Activated CD4-positive, CD25-positive, alpha-beta regulatory T cell treated with anti-CD3 and anti-CD28 coated beads, Interleukin-2, amount 50 U/mL, for 72 hours (primary cell): ENCODE results near the gene ATG14.
"Not testable (repeated sequence)": the region's sequence is repeated elsewhere in the genome, so short reads cannot be mapped to it uniquely, and the experiment has no call there.

Source experiments
- DNase-seq: peaks from one replicate; pipeline ENCODE4 v3.0.0; 2021

ATG14 gene, protein sequence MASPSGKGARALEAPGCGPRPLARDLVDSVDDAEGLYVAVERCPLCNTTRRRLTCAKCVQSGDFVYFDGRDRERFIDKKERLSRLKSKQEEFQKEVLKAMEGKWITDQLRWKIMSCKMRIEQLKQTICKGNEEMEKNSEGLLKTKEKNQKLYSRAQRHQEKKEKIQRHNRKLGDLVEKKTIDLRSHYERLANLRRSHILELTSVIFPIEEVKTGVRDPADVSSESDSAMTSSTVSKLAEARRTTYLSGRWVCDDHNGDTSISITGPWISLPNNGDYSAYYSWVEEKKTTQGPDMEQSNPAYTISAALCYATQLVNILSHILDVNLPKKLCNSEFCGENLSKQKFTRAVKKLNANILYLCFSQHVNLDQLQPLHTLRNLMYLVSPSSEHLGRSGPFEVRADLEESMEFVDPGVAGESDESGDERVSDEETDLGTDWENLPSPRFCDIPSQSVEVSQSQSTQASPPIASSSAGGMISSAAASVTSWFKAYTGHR

GRCh38 chr14:55411426-55412389 lies at the start of gene ATG14:
Gene ATG14 (minus strand): TSS chr14:55411830. CDS start chr14:55411822, 8 bp downstream.
- DNase-seq = peak; percentile 78

DNA sequence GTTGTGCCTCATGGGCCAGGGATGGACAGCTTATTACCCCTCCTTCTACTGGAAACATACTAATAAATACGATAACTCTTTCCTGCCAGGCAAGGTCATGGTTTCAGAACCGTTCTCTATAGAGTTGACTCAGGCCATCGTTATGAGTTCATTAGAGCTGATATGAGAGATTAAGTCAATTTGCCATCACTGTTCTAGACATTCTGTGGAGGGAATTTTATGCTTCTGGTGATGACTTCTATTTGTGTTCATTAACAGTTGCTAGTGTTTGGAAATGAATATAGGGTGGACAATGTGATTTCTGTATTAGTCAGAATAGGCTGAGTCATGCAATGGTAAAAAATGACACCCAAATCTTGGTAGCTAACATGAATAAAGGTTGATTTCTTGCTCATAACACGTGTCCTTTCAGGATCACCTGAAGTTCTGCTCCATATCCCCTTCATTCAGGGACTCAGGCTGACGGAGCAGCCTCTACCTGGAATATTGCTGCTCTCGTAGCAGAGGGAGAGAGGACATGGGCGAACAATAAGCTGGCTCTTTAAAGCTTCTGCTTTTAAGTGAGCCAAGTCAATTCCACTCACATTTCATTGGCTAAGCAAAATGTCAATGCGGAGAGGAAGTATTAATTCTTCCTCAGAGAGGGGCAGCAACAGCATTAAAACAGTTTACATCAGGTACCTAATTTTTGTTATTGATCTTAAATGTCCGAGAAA lies 47.3 kb upstream of the ATG14 start:
- no peak for DNase-seq

- DNase-seq = no peak
Measured at GRCh38 chr14:55457496-55457895, 45.9 kb upstream of the ATG14 start.

GRCh38 chr14:55456411-55456810 lies 44.8 kb upstream of the ATG14 start:
- not testable (repeated sequence) for DNase-seq

- DNase-seq = no peak
Measured at GRCh38 chr14:55454264-55455002, 42.8 kb upstream of the ATG14 start.

DNA sequence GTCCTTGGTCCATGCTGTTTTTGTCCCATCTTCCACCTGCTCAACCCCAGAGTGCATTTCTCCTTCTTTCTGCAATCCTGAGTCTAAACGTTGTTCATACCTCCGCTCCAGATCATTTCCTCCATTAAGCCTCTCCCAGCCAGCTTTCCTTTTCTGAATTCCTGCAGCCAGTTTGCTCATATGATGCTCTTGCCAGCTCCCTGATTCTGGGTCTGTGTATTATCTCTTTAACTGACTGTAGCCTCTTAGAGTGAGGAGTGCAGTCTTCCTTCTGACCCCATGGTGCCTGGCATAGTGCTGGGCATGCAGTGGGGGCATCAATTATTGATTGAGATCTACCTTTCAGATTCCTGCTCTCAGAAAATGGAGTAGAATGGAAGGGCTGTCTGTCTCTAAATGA lies 40.3 kb upstream of the ATG14 start:
- no peak for DNase-seq

DNA sequence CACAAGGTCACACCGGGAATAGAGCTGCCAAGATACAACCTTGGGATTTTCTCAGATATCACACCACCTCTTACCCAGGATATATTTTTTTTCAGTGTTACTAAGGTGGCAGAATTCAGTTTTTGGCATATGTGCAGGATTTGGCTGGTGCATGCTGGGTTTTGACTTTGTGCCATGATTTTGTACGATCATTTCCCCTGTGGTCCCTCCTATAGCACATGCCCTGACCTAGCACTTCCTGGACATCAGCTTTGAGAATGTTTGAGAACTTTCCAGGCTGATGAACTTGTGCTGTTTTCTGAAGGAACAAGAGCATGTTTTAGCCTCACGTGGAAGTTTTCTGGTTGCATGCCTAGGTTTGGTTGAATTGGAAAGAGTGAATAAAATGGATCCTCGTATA lies 39.8 kb upstream of the ATG14 start:
- no peak for DNase-seq

DNA sequence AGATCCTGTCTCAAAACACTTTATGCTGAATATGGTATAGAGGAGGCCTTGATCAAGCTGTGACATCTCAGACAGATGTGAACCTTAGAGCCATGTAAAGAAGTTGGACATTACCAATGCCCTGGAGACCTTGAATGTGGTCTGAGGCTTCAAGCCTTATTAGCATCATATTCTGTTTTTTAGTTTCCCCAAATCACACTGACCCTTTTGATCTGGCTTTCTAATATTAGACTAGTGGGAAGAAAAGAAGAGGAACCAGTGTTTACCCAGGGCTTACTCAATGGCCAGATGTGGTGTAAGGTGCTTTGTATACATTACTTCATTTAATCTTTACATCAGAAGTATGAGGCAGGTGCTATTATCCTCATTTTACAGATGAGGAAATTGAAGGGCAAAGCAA lies 39.4 kb upstream of the ATG14 start:
- DNase-seq = no peak

- no peak for DNase-seq
Measured at GRCh38 chr14:55450539-55450938, 38.9 kb upstream of the ATG14 start.

- no peak for DNase-seq
Measured at GRCh38 chr14:55450124-55450523, 38.5 kb upstream of the ATG14 start.

DNA sequence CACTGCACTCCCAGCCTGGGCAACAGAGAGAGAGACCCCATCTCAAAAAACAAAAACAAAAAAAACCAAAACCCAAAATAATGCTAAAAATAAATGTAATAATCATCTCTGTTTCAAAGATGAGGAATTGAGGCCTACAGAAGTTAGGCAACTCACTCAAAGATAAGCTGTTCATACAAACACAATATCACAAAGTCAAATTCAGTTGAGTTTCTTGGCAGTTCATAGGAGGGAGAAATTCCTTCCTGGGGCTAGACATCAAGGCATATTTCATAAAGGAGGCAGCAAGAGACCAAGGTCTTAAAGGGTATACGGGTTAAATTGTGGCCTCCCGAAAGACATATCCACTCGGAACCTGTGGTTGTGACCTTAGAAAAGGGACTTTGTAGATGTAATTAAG lies 37.5 kb upstream of the ATG14 start:
- DNase-seq = no peak

DNA sequence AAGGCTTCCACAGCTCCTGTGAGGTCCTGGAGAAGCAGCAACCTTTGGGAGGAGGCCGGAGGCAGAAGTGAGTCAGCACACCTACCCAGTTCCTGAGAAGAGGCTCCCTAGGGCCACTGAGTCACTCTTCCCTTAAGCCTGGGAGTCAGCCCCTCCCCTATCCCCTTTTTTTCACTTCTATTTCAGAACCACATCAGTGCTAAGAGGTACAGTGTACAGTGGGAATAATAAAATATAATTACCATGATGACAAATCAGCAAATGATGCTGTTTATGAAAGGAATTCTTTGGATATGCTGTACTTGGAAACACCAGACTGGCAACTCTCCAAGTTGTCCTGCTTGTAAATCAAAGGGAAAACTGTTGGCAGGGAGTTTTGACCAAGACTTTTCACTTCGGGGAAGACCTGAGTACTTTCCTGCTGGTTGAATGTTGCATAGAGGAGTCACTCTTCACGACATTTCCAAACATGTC lies 36.5 kb upstream of the ATG14 start:
- no peak for DNase-seq

- no peak for DNase-seq
Measured at GRCh38 chr14:55446833-55447232, 35.2 kb upstream of the ATG14 start.

- peak; percentile 42 for DNase-seq
Measured at GRCh38 chr14:55446127-55446736, 34.6 kb upstream of the ATG14 start.

- DNase-seq = no peak
Measured at GRCh38 chr14:55441286-55441685, 29.7 kb upstream of the ATG14 start.

- no peak for DNase-seq
Measured at GRCh38 chr14:55440385-55440784, 28.8 kb upstream of the ATG14 start, which contains the start of gene TBPL2. Gene TBPL2 (minus strand): TSS chr14:55440616. CDS start chr14:55440449, 167 bp downstream.

DNA sequence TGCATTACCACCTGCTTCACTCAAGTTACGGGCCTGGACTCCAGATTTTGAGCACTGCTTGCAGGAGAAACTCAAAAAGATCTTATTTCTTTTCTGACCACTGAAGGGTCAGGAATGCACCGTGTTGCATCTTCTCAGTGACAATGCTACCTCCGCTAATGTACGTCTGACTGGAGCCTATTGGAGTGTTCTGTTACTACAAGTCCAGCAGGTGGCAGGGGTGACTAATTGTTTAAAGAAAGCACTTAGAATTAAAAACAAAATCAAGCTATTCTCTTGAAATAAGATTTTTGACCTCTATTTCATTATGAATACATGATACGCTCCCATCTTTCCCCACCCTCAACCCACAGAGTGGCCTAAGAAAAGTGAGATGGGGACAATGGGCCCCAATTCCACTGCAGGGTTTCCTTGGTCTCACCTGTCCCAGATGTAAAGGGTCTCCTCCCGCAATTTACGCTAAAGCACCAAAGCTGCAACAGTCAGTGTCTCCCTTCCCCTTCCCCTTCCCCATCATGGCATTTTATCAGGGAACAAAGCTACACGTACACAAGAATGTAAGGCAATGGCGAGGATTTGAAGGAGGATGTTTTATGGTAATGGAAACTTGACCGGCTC lies 26.5 kb upstream of the ATG14 start:
- no peak for DNase-seq

GRCh38 chr14:55436931-55437330 lies 25.3 kb upstream of the ATG14 start:
- DNase-seq = no peak

GRCh38 chr14:55436519-55436918 lies 24.9 kb upstream of the ATG14 start:
- no peak for DNase-seq

DNA sequence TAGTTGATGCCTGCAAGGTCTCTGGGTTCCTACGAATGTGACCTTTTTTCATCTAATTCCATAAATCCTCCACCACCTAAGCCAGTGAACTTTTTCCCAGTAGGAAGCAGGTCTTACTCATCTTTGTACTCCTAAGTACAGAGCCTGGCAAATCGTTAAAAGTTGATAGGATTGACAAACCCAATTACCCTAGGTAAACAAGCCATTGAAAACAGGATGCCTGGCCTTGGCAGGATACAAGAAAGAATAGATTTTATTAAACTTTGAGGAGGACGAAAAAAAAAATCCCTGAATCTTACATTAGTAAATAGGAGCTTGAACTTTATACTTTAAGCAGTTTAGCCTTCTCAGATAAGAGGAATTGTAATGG lies 23.2 kb upstream of the ATG14 start:
- no peak for DNase-seq
